GM12878 (cell line): Measurements from ENCODE around the gene SCYL1. TPM values are rescaled to one million over a fixed set of nuclear protein-coding genes. Genes with fewer than 3 reads are reported as not detected.

Experiments
- ATF3 ChIP-seq: IDR thresholded peaks from 2 replicates; pipeline ENCODE4 v1.6.1; 2011; ENCODE audit warnings: low read depth, mild to moderate bottlenecking, low read length, moderate library complexity, borderline replicate concordance; ENCODE audit errors: extremely low read depth
- CUX1 ChIP-seq: IDR thresholded peaks from 2 replicates; pipeline ENCODE4 v1.6.1; 2012; ENCODE audit warnings: improper control_type of control experiment, low read depth, low read length; ENCODE audit not compliant: insufficient replicate concordance
- E2F4 ChIP-seq: IDR thresholded peaks from 2 replicates; pipeline ENCODE4 v1.6.1; 2012; ENCODE audit warnings: low read depth, low read length, improper control_type of control experiment
- KLF5 ChIP-seq: fragments of 450-650 bp; IDR thresholded peaks from 2 replicates; pipeline ENCODE4 v1.6.1; 2014; ENCODE audit warnings: mild to moderate bottlenecking; ENCODE audit not compliant: partially characterized antibody
- LARP7 ChIP-seq: fragments of 450-650 bp; IDR thresholded peaks from 2 replicates; pipeline ENCODE4 v1.6.1; 2017; ENCODE audit warnings: mild to moderate bottlenecking
- MTA3 ChIP-seq: IDR thresholded peaks from 2 replicates; pipeline ENCODE4 v1.6.1; 2012; ENCODE audit warnings: low read length, inconsistent platforms, borderline replicate concordance
- NR2C1 ChIP-seq: fragments of 450-650 bp; IDR thresholded peaks from 2 replicates; pipeline ENCODE4 v1.6.1; 2017; ENCODE audit warnings: antibody characterized with exemption, mild to moderate bottlenecking, moderate library complexity
- PRDM15 ChIP-seq: fragments of 450-650 bp; formaldehyde crosslinking; IDR thresholded peaks from 2 replicates; pipeline ENCODE4 v1.4.0; 2020; ENCODE audit warnings: mild to moderate bottlenecking, moderate library complexity
- RELB ChIP-seq: fragments of 450-650 bp; IDR thresholded peaks from 2 replicates; pipeline ENCODE4 v1.6.1; 2017; ENCODE audit warnings: low read depth, mild to moderate bottlenecking, moderate library complexity
- RUNX3 ChIP-seq: IDR thresholded peaks from 2 replicates; pipeline ENCODE4 v1.6.1; 2012; ENCODE audit warnings: low read length, inconsistent platforms
- SIN3A ChIP-seq: IDR thresholded peaks from 2 replicates; pipeline ENCODE4 v1.6.1; 2012; ENCODE audit warnings: low read depth, low read length, improper control_type of control experiment
- SMAD5 ChIP-seq: IDR thresholded peaks from 2 replicates; pipeline ENCODE4 v1.6.1; 2016; ENCODE audit warnings: antibody characterized with exemption, low read depth
- ZBED1 ChIP-seq: IDR thresholded peaks from 2 replicates; pipeline ENCODE4 v1.6.1; 2016; ENCODE audit warnings: borderline replicate concordance
- ZNF207 ChIP-seq: fragments of 450-650 bp; IDR thresholded peaks from 2 replicates; pipeline ENCODE4 v1.6.1; 2014; ENCODE audit warnings: antibody characterized with exemption, mild to moderate bottlenecking, borderline replicate concordance
- polyA plus RNA-seq, 11 experiments: library from polyadenylated mRNA; depleted of rRNA in 4 of 11; unstranded in 6 of 11; stranded (reverse) in 5 of 11; fragments of >200 nt; fragmentation: Nextera tagmentation in 4 of 11; fragmentation: Illumina TruSeq in 1 of 11; extraction: Ambion mirVana in 4 of 11; extraction: Trizol in 1 of 11; gene quantifications; 1 replicate in 1 of 11; 2 replicates in 10 of 11; pipeline versions ENCODE4 v1.2.1 to v1.2.3, GENCODE V29; 2011 to 2016; ENCODE audit warnings: inconsistent platforms in 2 of 11, missing spikeins in 2 of 11, low read depth in 1 of 11
- total RNA-seq, 4 experiments: library from RNA; depleted of rRNA in 3 of 4; stranded (reverse); fragments of >200 nt in 3 of 4; fragmentation: Illumina TruSeq in 1 of 4; extraction: Trizol in 1 of 4; gene quantifications; 2 replicates each; pipeline versions ENCODE4 v1.2.1 to v1.2.3, GENCODE V29; 2013 to 2021

SCYL1 gene
- total and polyA plus RNA-seq, 10 of the 15 experiments (the other 5 are each of a cell fraction or from before 2014, with no cell fraction given) = 0.80 to 82.7 (median 51.2) TPM

GRCh38 chr11:65504674-65505465 is 20.0 kb upstream of the SCYL1 start (continued):
- TF ChIP-seq PRDM15 (CRISPR knock-in tag) = peak; percentile 41
- no peak for TF ChIP-seq ATF3
- peak; percentile 60 for TF ChIP-seq SMAD5
- no peak for TF ChIP-seq ZNF207
- TF ChIP-seq MTA3 = peak; percentile 73
- TF ChIP-seq NR2C1 = no peak
- TF ChIP-seq KLF5 = no peak
- no peak; the same call in 1 of the 2 replicates for TF ChIP-seq LARP7
- no peak for TF ChIP-seq RUNX3
- no peak for TF ChIP-seq CUX1
- TF ChIP-seq SIN3A = no peak
- TF ChIP-seq ZBED1 = peak; percentile 13; the same call in 1 of the 2 replicates
- TF ChIP-seq RELB = no peak
- TF ChIP-seq E2F4 = no peak
